HG03342 (cell line): Measurements from ENCODE around the gene FAM53B.
A peak's percentile ranks its signal among the peaks of the same experiment; 100 is the strongest.

Experiments
- ATAC-seq: cut with Tn5 transposase; IDR thresholded peaks from one replicate; pipeline ENCODE4 v1.9.1; 2021; ENCODE audit warnings: mild to moderate bottlenecking, moderate library complexity; ENCODE audit not compliant: unreplicated experiment

FAM53B gene

GRCh38 chr10:124637746-124638145 is 106.4 kb downstream of the FAM53B start:
- ATAC-seq, result no peak

GRCh38 chr10:124637091-124637700 is 107.0 kb downstream of the FAM53B start:
- no peak for ATAC-seq

GRCh38 chr10:124636271-124636995 is 107.7 kb downstream of the FAM53B start:
- ATAC-seq, result no peak

- no peak for ATAC-seq
These were observed 111.6 kb downstream of the FAM53B start for GRCh38 chr10:124632566-124632965.

- ATAC-seq, result no peak
These were observed 112.1 kb downstream of the FAM53B start for GRCh38 chr10:124632064-124632531.

GRCh38 chr10:124630551-124630950 is 113.6 kb downstream of the FAM53B start:
- no peak for ATAC-seq

- no peak for ATAC-seq
These were observed 114.3 kb downstream of the FAM53B start for GRCh38 chr10:124629842-124630241.

GRCh38 chr10:124629415-124629814 is 114.8 kb downstream of the FAM53B start:
- ATAC-seq, result no peak

- ATAC-seq, result no peak
These were observed 115.5 kb downstream of the FAM53B start for GRCh38 chr10:124628676-124629021.

GRCh38 chr10:124627866-124628675 is 116.1 kb downstream of the FAM53B start:
- ATAC-seq, result no peak

GRCh38 chr10:124626759-124627380 is 117.3 kb downstream of the FAM53B start:
- ATAC-seq, result no peak

- ATAC-seq, result no peak
These were observed 118.3 kb downstream of the FAM53B start for GRCh38 chr10:124625831-124626238.

GRCh38 chr10:124624895-124625294 is 119.3 kb downstream of the FAM53B start:
- no peak for ATAC-seq

- no peak for ATAC-seq
These were observed 119.7 kb downstream of the FAM53B start for GRCh38 chr10:124624466-124624865.

- no peak for ATAC-seq
These were observed 120.2 kb downstream of the FAM53B start for GRCh38 chr10:124624006-124624405.

- ATAC-seq, result no peak
These were observed 121.2 kb downstream of the FAM53B start for GRCh38 chr10:124622866-124623536.

- ATAC-seq, result no peak
These were observed 122.0 kb downstream of the FAM53B start for GRCh38 chr10:124622158-124622557.

GRCh38 chr10:124621637-124622036 is 122.5 kb downstream of the FAM53B start:
- ATAC-seq, result no peak

GRCh38 chr10:124619802-124620490 is 124.2 kb downstream of the FAM53B start:
- peak; percentile 38 for ATAC-seq

GRCh38 chr10:124619195-124619594 is 125.0 kb downstream of the FAM53B start:
- no peak for ATAC-seq
